Measurements from ENCODE around the gene PGGT1B. TPM values are rescaled to one million over a fixed set of nuclear protein-coding genes. Genes with fewer than 3 reads are reported as not detected.
A peak's percentile ranks its signal among the peaks of the same experiment; 100 is the strongest.

Gene PGGT1B
- total RNA-seq, 1 experiment from 2014 or later: 37.7 TPM

DNA sequence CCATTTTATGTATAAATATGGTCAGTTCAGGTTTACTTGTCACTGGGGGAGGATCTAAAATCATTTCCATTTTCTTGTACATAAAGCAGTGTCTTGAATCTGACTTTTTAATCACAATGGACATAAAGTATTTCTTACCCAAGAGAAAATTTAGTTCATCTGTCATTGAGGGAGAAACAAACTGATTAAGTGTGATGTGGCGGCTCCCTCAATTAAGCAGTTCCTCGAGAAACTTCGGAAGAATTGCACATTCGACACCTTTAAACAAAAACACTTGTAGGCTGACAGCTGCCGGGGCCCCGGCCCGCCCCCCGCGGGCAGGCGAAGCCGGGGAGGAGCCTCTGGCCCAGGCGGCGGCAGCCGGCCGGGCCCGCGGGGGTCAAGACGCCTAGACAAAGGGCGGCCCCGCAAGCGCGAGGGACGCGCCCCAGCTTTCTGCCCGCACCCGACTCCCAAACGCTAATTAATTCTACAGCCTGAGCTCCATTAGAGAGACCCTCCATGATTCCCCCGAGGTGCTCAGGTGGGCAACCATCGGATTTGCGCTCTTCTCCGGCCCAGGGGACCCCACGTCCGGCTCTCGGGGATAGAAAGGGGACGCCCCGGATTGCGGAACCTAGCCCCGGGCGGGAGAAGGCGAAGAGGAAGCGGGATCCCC is 93.7 kb downstream of the PGGT1B start:
- intact Hi-C loops (cut with micrococcal nuclease; ENCODE audit: unreplicated experiment): no loop called here
- H3K4me1 ChIP-seq (ENCODE audit: control insufficient read depth, insufficient read depth, low read length): no peaks in the 10 kb centered on the region; the same call in 1 of the 2 replicates
- peak overlapping the region; percentile 73 to 74 for H3K4me3 ChIP-seq (ENCODE audit: low read depth in 2 of 2, low read length in 2 of 2)
- H3K27ac ChIP-seq (ENCODE audit: low read length): no peak overlapping the region
- peaks cover 28% of the 10 kb centered on the region for H3K27me3 ChIP-seq (ENCODE audit: control insufficient read depth, insufficient read depth, low read length)
- no TSS peak for BruUV-seq (replicated peaks)
- in situ Hi-C loops (cut with HindIII; ENCODE audit: low pct_unique_long_range_greater_than_20kb, low sequenced_read_pairs): no loop called here
- TF ChIP-seq, protein P1, sequence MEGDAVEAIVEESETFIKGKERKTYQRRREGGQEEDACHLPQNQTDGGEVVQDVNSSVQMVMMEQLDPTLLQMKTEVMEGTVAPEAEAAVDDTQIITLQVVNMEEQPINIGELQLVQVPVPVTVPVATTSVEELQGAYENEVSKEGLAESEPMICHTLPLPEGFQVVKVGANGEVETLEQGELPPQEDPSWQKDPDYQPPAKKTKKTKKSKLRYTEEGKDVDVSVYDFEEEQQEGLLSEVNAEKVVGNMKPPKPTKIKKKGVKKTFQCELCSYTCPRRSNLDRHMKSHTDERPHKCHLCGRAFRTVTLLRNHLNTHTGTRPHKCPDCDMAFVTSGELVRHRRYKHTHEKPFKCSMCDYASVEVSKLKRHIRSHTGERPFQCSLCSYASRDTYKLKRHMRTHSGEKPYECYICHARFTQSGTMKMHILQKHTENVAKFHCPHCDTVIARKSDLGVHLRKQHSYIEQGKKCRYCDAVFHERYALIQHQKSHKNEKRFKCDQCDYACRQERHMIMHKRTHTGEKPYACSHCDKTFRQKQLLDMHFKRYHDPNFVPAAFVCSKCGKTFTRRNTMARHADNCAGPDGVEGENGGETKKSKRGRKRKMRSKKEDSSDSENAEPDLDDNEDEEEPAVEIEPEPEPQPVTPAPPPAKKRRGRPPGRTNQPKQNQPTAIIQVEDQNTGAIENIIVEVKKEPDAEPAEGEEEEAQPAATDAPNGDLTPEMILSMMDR (IDR thresholded peaks at IDR 0.05): no peak
- TF ChIP-seq SIN3A (IDR thresholded peaks at IDR 0.05; ENCODE audit: borderline replicate concordance, insufficient read depth, low read depth, low read length) (no peak), POLR2AphosphoS5 (IDR thresholded peaks at IDR 0.05; ENCODE audit: low read depth, low read length) (no peak), TCF7L2 (IDR thresholded peaks at IDR 0.05; ENCODE audit: low read depth, low read length) (no peak)
- TF ChIP-seq, protein P2, sequence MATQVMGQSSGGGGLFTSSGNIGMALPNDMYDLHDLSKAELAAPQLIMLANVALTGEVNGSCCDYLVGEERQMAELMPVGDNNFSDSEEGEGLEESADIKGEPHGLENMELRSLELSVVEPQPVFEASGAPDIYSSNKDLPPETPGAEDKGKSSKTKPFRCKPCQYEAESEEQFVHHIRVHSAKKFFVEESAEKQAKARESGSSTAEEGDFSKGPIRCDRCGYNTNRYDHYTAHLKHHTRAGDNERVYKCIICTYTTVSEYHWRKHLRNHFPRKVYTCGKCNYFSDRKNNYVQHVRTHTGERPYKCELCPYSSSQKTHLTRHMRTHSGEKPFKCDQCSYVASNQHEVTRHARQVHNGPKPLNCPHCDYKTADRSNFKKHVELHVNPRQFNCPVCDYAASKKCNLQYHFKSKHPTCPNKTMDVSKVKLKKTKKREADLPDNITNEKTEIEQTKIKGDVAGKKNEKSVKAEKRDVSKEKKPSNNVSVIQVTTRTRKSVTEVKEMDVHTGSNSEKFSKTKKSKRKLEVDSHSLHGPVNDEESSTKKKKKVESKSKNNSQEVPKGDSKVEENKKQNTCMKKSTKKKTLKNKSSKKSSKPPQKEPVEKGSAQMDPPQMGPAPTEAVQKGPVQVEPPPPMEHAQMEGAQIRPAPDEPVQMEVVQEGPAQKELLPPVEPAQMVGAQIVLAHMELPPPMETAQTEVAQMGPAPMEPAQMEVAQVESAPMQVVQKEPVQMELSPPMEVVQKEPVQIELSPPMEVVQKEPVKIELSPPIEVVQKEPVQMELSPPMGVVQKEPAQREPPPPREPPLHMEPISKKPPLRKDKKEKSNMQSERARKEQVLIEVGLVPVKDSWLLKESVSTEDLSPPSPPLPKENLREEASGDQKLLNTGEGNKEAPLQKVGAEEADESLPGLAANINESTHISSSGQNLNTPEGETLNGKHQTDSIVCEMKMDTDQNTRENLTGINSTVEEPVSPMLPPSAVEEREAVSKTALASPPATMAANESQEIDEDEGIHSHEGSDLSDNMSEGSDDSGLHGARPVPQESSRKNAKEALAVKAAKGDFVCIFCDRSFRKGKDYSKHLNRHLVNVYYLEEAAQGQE (IDR thresholded peaks at IDR 0.05; ENCODE audit: insufficient read depth in 1 of 2, low read depth in 2 of 2, low read length in 1 of 2): no peak
- ATAC-seq: no peak
- H3K9me3 ChIP-seq (ENCODE audit: control insufficient read depth, insufficient read depth, low read depth, low read length): no peaks in the 10 kb centered on the region
- no peak for DNase-seq (ENCODE audit: low read depth, low spot score)
- CTCF ChIA-PET: no interaction called here
- POLR2A ChIA-PET: interaction anchor here (0.6 kb wide), 1 partner anchor 313 kb away, joined by 9 read pairs; no protein-coding TSS in a partner anchor
- no peaks in the 10 kb centered on the region for H3K36me3 ChIP-seq (ENCODE audit: control insufficient read depth, insufficient read depth, low read length)

DNA sequence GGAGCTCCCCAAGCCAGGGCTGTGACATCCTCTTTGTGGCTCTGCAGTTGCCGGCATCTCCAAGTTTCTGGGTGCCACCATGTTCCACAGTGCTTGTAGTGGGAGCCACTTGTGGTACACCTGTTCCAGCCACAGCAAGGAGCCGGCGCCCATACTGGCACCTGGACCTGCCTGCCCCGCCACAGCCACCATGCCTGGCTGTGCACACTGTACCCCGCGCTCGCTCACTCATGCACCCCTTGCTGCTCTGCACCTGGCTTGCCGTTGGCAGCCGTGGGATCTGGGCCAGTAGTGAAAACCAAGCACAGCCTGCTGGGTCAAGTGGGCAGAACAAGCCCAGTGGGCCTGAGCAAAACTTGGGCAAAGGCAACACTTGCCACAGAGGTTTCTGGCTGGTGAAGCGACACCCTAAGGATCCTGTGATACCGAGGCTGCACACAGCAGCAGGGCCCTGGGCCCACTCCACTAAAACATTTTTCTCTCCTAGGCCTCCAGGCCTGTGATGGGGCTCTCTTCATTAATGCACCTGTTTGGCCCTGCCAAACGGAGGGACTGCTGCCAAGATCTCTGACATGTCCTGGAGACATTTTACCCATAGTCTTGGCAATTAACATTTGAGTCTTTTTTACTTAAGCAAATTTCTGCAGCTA is 95.8 kb downstream of the PGGT1B start:
- Histone ChIP-seq H3K9me3 (ENCODE audit: control insufficient read depth, insufficient read depth, low read depth, low read length) (no peaks in the 10 kb centered on the region), H3K27ac (ENCODE audit: low read length) (no peak overlapping the region), H3K36me3 (ENCODE audit: control insufficient read depth, insufficient read depth, low read length) (no peaks in the 10 kb centered on the region), H3K27me3 (ENCODE audit: control insufficient read depth, insufficient read depth, low read length) (peaks cover 20% of the 10 kb centered on the region), H3K4me1 (ENCODE audit: control insufficient read depth, insufficient read depth, low read length) (no peaks in the 10 kb centered on the region; the same call in 1 of the 2 replicates), H3K4me3 (ENCODE audit: low read depth in 2 of 2, low read length in 2 of 2) (no peak overlapping the region)
- TF ChIP-seq, protein P1 (IDR thresholded peaks at IDR 0.05): no peak
- TF ChIP-seq POLR2AphosphoS5 (IDR thresholded peaks at IDR 0.05; ENCODE audit: low read depth, low read length) (no peak), TCF7L2 (IDR thresholded peaks at IDR 0.05; ENCODE audit: low read depth, low read length) (no peak)
- TF ChIP-seq, protein P2 (IDR thresholded peaks at IDR 0.05; ENCODE audit: insufficient read depth in 1 of 2, low read depth in 2 of 2, low read length in 1 of 2): no peak
- in situ Hi-C loops (cut with HindIII; ENCODE audit: low pct_unique_long_range_greater_than_20kb, low sequenced_read_pairs) (no loop called here), intact Hi-C loops (cut with micrococcal nuclease; ENCODE audit: unreplicated experiment) (no loop called here)
- ATAC-seq (no peak), DNase-seq (ENCODE audit: low read depth, low spot score) (no peak)
- CTCF ChIA-PET: no interaction called here
- POLR2A ChIA-PET: no interaction called here
- BruUV-seq (replicated peaks): no TSS peak

Measured in Panc1 (cell line).